NCI-H1417 treated with DMSO at 0.1 percent for 48 hours (cell line): Measurements from ENCODE around the gene SPEM1.

Source experiments
- DNase-seq: peaks from one replicate; lab custom pipeline; 2025; lab: John Stamatoyannopoulos, UW

The SPEM1 gene, protein sequence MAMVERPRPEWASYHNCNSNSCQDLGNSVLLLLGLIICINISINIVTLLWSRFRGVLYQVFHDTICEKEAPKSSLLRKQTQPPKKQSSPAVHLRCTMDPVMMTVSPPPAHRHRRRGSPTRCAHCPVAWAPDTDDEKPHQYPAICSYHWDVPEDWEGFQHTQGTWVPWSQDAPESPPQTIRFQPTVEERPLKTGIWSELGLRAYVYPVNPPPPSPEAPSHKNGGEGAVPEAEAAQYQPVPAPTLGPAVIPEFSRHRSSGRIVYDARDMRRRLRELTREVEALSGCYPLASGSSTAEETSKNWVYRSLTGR

DNA sequence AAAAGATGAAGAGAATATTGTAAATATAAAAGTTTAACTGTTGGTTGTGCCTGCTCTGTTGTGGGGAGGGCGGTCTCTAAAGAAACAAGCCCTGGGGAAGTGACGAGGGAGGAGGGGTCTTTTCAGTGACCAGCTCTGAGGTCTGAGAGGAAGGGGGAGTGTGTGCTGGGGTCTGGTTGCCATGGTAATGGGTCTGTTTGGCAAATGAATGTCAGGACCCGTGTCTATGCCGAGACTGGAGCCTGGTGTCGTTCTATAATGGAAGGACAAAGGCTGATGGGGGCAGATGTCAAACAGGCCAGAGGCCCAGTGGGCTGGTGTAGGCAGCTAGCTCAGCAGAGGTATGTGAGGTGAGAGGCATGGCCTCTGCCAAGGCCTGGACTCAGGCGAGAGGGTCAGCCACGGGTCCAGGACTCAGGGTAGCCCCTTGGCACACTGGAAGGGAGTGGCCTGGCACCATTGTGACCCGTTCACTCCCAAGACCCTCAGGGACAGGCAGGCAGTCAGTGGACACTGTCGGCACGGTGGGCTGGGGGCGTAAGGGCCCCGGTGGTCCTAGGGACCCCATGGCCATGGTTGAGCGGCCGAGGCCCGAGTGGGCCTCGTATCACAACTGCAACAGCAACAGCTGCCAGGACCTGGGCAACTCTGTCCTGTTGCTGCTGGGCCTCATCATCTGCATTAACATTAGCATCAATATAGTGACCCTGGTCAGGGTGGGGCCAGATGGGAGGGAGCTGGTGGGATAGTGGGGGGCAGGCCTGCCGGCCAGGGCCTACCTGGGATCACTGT lies at the start of gene SPEM1:
Gene SPEM1 (plus strand): TSS at position 506 of the 792 bp plus-strand sequence. CDS start 61 bp downstream, at position 567.
- DNase-seq: no peak

DNA sequence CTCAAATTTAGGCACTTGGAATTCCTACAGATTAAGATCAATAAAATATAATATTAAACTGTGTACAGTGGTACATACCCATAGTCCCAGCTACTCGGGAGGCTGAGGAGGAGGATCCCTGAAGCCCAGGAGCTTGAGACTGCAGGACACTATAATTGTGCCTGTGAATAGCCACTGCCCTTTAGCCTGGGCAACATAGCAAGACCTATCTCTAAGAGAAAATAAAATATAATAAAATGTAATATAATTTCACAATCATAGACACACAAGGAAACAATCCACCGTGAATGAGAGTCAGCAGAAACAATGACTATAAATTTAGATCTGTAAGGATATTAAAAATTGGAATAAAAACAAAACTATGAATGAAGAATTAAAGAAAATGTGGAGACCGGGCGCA lies 49.3 kb upstream of the SPEM1 start:
- DNase-seq: no peak

DNA sequence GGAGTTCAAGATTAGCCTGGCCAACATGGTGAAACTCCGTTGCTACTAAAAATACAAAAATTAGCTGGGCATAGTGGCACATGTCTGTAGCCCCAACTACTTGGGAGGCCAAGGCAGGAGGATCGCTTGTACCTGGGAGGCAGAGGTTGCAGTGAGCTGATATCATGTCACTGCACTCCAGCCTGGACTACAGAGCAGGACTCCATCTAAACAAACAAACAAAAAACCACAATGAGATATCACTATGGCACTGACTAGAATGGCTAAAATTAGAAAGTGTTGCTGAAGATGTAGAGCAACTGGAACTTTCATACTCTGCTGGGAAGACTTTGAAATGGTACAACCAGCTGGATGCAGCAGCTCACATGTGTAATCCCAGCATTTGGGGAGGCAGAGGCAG lies 45.8 kb upstream of the SPEM1 start:
- no peak for DNase-seq

DNA sequence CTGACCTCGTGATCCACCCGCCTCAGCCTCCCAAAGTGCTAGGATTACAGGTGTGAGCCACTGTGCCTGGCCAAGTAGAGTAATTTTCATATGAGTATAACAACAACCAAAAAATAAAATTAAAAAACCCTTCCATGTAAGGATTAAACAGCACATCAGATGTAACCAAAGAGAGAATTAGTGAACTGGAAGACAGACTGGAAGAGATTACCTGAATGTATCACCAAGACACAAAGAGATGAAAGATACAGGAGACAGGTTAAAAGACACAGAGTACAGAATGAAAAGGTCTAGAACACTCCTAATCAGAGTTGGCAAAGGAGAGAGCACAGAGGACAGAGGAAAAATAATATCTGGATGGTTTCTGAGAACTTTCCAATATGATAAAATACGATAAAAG lies 41.0 kb upstream of the SPEM1 start:
- DNase-seq: no peak

DNA sequence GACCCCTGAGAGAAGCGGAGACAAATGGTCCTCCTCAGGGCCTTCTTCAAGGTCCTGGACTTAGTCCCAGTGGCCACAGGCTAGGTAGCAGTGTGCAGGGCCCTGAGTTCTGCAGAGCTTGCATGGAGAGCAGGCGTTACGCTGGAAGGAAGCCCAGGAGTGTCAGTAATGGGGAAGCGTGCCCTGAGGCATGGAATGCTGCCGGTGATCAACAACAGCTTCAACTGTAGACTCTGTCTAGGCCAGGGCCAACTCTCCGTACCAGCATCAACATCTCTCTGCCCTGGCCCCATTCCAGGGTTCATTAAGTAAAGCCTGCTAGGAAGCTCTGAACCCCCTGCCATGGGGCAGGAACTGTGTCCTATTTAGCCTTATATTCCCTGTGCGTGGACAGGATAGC lies 39.8 kb upstream of the SPEM1 start:
- DNase-seq: no peak

DNA sequence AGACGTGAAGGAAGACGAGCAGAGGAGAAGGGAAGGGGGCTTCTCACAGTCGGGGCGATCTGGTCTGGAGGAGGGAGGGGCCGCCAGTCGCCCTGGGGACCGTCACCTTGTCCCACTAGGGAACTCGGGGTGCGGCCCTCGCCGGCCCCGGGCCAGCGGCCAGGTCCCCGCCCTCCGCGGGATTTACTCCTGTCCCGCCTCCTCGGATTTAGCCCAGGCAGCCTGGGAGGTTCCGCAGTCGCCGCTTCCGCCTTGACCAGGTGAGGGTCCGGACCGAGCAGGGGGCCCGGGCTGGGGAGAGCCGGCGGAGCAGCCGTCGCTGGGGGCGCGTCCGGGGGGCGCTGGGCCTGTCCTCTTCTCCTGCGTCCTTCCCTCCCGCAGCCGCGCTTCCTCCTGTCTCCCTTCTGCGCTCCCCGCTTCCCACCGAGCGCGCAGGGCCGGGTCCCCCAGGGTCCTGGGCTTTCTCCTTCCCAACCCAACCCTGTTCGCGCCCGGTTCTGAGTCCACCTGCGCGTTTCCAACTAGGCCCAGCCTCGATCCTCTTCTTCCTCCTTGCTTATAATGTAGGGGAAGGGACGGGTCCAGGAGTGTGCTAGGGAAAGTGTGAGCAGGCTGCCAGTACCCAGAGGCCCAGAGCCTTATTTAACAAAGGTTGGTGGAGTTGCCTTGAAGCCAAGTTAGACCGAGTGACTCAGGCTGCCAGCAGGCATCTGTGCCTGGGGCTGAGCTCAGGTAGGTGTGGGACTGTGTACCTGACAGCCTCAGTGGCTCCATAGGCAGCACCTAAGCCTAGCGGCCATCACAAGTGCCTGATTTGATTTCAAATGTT lies 39.1 kb upstream of the SPEM1 start, which contains the start of gene TNK1:
Gene TNK1 (plus strand): TSS at position 235 of the 829 bp plus-strand sequence. CDS start 1,838 bp downstream, outside the sequence.
- DNase-seq: no peak

DNA sequence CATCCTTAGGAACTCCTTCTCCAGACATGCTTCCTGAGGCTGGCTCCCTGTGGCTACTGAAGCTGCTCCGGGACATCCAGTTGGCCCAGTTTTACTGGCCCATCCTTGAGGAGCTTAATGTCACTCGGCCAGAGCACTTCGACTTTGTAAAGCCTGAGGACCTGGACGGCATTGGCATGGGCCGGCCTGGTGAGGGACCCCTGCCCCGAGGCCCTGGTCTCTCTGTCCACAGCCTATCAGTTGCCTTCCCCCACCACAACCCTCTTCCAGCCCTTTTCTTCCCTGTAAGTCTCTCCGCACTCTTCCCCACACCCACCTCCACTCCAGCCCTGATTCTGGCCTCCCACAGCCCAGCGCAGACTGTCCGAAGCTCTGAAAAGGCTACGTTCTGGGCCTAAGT lies 37.2 kb upstream of the SPEM1 start:
- DNase-seq: no peak

DNA sequence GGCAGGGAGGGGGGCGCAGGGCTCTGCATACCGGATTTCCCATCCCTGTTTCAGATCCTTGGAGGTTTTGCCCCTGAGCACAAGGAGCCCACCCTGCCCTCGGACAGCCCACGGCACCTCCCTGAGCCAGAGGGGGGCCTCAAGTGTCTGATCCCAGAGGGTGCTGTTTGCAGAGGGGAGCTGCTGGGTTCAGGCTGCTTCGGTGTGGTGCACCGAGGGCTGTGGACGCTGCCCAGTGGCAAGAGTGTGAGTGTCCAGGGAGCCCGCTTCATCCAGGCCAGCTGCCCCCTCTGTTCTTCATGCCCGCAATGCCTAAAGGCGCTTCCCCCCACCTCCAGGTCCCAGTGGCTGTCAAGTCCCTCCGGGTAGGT lies 36.8 kb upstream of the SPEM1 start:
- DNase-seq: no peak

DNA sequence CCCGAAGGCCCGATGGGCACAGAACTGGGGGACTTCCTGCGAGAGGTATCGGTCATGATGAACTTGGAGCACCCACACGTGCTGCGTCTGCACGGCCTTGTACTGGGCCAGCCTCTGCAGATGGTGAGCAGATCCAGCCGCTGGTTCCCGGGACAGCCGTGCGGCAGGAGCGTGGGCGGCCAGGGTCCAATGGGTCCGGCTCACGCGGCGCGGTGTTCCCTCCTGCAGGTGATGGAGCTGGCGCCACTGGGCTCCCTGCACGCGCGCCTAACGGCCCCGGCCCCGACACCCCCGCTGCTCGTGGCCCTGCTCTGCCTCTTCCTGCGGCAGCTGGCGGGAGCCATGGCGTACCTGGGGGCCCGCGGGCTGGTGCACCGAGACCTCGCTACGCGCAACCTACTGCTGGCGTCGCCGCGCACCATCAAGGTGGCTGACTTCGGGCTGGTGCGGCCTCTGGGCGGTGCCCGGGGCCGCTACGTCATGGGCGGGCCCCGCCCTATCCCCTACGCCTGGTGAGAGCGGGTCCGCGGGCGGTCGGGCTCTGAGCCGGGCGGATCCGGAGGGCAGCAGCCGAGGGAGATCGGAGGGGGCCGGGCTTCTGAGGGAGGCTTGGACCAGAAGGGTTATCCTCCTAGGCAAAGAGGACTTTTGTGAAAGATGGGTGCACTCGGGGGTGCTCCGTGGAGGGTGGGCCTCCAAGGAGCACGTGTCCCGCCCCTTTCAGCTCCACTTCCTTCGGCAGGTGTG lies 36.2 kb upstream of the SPEM1 start:
- DNase-seq: no peak

DNA sequence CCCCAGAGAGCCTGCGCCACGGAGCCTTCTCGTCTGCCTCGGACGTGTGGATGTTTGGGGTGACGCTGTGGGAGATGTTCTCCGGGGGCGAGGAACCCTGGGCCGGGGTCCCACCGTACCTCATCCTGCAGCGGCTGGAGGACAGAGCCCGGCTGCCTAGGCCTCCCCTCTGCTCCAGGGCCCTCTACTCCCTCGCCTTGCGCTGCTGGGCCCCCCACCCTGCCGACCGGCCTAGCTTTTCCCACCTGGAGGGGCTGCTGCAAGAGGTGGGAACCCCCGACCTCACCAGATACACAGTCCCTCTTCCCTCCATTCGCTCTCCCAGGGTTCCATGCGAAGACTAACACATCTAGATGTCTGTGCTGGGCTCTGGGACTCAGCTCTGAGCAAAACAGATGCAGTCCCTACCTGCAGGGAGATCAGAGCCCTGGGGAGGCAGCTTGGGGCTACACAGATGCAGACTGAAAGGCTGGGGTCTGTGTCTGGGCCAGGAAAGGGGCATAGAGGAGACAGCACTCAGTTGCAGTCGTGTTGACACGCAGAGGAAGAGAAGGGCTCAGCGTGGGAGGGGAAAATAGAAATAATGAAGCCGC lies 35.5 kb upstream of the SPEM1 start:
- no peak for DNase-seq

DNA sequence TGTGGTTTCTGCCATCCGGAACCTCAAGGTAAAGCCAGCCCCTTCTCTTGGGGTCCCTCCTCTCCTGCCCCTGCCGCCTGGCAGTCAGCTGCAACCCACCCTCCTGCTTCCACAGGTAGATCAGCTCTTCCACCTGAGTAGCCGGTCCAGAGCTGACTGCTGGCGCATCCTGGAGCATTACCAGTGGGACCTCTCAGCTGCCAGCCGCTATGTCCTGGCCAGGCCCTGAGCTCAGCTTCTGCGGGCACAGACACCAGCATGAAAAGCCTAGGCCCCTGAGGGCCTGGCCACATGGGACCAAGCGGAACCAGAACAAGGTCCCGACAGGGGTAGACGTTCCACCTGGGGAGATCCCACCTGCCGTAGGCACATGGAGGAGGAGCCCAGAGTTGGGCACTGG lies 31.3 kb upstream of the SPEM1 start:
- DNase-seq: no peak

DNA sequence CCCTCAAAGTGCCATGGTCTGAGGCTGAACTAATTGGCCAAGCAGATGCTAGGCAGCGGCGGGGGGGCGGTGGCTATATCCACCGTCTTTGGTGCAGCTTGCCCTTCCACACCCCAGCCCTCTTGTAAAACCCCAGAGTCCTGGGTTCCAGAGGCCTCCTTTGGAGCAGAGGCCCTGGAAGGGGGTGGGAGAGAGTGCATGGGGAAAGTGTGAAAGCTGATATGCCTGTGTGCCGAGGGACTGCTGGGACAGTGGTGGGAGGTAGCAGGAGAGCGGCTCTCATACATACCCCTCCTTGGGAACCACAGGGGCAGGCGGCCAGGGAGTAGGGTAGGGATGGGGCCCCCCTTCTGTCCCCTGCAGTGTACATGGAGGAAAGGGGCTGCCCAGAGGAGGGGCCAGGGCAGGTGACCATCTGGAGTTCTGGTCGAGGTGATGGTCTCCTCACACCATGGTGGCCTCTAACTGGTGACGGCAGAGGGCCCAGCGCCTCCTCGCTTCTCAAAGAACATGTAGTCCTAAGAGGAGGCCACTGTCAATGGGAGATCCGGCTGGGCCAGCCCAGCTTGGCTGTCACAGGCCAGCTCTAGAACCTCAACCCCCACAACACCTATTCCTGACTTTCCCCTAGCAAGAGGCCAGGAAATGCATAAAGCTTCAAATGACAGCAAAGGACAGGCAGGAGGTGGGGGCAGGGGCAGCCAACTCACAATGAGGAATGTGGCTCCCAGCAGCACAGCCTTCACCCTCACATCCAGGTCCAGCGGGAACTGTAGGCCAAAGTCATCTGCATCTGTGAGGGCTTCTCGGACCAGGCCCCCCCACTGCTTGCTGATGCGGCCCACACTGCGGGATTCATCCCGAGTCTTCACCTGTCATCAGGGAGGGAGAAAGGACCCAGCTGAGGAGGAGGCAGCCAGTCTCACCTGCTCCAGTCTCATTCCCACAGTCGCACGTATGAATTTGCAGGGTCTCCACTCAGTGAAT lies 29.9 kb upstream of the SPEM1 start:
- DNase-seq: no peak

DNA sequence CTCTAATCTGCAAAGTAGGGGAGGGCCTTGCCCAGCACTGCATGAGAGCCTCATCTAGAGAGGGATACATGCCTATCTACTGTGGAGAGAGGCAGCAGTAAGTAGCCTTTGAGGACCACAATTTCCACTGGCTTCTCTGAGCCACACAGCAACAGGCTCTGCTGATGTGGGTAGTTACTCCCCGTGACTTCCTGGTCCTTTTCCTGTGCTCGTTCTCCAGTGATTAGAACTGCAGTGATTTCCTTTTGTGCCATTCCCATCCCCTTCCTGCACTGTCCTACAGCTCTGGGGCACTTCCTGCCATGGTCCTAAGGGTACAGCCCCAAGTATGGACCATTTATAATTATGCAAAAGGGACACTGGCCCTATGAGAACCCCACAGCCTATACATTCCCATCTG lies 28.8 kb upstream of the SPEM1 start:
- DNase-seq: no peak

DNA sequence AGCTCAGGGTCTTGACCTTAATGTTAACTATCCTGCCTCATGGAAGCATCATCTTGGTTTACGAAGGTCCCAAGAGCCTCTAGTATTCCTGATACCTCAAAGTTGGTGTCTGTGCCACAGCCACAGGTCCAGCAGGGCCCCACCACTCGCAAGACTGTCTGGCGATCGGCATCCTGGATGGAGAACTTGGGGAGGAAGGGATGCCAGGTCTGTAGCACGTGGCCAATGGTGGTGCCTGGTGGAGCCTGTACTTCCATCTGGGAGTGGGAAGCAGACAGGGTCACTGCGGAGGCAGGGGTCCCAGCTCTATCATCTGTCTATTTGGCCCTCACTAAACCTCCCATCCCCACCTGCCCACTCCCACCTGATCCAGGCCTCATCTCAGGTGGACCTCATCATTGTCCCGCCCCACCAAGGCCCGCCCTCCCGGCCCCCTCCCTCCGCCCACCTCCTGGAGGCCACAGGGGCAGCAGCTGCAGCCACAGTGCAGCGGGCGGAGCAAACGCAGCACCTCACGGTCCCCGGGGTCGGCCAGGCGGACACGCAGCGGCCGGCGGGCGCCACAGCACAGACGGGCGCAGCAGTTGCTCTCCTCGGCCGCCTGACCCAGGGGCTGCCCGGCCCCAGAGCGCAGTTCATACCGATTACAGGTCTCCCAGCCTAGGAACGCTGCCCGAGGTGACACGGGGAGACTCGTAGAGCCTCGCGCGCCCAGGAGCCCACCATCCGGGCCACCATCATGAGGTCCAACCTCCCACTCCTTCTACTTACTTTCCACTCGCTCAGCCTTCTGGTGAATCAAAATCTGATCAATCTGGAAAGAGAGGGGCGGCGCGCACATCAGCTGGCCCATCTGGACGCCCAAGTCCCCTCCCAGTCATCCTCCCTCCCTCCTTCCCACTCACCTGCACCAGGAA lies 27.2 kb upstream of the SPEM1 start:
- no peak for DNase-seq

DNA sequence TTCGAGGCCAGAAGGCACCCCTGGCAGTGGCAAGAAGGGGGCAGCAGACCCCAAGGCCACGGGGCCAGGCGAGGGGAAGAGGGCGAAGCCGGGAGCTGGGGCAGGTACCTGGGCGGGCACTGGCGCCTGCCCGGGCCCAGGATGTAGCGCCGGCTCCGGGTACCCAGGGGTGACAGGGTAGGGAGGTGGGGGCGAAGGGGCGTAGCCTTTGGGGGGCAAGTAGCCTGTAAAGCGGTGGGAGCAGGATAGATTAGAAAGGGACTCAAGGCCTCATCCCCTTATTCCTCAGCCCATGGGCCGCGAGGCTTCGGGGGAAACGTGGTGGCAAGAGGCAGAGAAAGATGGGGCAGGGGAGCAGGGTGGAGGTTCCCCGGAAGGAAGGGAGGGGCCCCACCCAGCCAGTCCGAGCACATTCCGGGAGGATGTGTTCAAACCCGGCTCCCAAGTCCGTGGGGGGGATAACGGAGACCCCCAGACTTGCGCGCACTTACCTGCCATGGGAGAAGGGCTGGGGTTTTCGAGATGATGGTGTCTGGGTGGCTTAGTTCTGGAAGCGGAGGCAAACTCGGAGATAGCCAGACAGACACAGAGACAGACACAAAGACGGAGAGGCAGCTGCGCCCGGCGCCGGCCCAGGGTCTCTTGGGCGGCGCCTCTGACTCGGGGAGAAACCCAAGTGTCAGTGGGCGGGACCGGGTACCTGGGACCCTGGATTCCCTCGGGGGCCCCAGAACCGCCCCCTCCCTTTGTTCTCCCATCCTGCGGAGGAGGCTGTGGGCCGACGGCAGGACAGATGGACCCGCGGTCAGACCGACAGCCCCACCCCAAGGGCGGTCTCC lies 26.3 kb upstream of the SPEM1 start:
- no peak for DNase-seq

DNA sequence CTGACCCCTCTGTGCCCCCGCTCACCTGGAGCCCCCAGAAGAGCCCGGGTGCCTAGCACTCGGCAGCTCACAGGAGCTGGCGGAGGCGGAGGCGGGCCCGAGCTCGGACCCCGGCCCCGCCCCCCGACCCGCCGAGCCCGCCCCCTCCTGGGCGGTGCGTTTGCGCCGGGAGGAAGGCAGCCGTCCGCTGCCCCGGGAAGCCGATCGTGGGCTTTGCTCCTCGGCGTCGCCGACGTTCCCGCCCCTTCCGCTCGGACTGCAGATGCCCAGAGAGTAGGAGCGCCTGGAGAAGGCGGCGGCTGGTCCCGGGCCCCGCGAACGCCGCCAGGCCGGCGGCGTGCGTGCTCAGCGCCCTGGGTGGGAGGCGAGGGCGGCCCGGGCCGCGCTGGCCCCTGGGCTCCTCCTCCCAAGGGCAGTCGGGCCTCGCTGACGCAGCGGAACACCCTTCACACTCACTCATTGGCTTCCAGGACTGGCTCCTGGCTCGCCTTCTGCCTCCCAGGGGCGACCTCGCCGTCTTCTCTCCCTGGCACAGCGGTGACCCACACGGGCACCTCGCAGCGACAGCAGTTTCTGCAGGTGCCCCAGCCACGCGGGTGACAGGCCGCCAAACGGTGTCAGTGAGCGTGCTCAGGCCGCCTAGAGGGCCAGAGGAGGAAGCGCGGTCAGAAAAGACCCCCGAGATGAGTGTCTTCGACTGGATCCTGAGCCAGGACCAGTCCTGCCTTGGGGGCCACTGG lies 25.5 kb upstream of the SPEM1 start, which contains the start of gene PLSCR3:
Gene PLSCR3 (minus strand): TSS at position 74 of the 740 bp plus-strand sequence. CDS start 415 bp downstream, outside the sequence.
- DNase-seq: no peak

DNA sequence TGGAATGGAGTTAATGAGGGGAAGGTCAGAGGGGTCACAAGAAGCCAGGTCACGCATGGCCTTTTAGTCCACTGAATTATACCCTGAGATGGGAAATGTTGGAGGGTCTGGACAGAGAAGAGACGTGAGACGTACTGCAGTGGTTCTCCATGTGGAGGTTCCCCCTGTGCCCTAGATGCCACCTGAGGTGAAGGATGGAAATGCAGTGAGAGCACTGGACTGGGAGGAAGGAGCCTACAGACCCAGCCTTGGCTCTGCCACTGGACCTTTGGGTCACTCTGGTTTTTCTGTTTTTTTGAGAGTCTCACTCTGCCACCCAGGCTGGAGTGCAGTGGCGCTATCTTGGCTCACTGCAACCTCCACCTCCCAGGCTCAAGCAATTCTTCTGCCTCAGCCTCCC lies 24.0 kb upstream of the SPEM1 start:
- DNase-seq: no peak
